SK-N-SH treated with all-trans-retinoic acid at 6 μM for 48 hours (cell line): Measurements from ENCODE around the gene PLA2G4B.

Experiments used
- ARNTL ChIP-seq: fragments of 450-650 bp; formaldehyde crosslinking; IDR thresholded peaks from 2 replicates; pipeline ENCODE4 v1.5.0; 2020; ENCODE audit warnings: low read depth, mild to moderate bottlenecking, moderate library complexity, borderline replicate concordance
- CSDC2 ChIP-seq: fragments of 250-450 bp; sonication (Bioruptor Pico); IDR thresholded peaks from 2 replicates; pipeline ENCODE4 v1.5.0; 2020; ENCODE audit warnings: mild to moderate bottlenecking, moderate library complexity
- ESRRG ChIP-seq: fragments of 250-450 bp; sonication (Bioruptor Pico); IDR thresholded peaks from 2 replicates; pipeline ENCODE4 v1.6.1; 2021; ENCODE audit warnings: mild to moderate bottlenecking
- PATZ1 ChIP-seq: fragments of 250-450 bp; sonication (Bioruptor Pico); IDR thresholded peaks from 2 replicates; pipeline ENCODE4 v1.8.0; 2020; ENCODE audit warnings: mild to moderate bottlenecking, moderate library complexity, borderline replicate concordance
- POU6F1 ChIP-seq: fragments of 250-450 bp; sonication (Bioruptor Pico); IDR thresholded peaks from 2 replicates; pipeline ENCODE4 v1.8.0; 2021; ENCODE audit warnings: low read depth, mild to moderate bottlenecking, moderate library complexity, borderline replicate concordance
- PPARA ChIP-seq: fragments of 250-450 bp; sonication (Bioruptor Pico); IDR thresholded peaks from 2 replicates; pipeline ENCODE4 v1.5.0; 2020; ENCODE audit warnings: mild to moderate bottlenecking, borderline replicate concordance
- SNAI2 ChIP-seq: fragments of 250-450 bp; sonication (Bioruptor Pico); IDR thresholded peaks from 2 replicates; pipeline ENCODE4 v1.5.0; 2020; ENCODE audit warnings: mild to moderate bottlenecking, moderate library complexity
- TCF4 ChIP-seq: fragments of 250-450 bp; sonication (Bioruptor Pico); IDR thresholded peaks from 2 replicates; pipeline ENCODE4 v1.8.0; 2021; ENCODE audit warnings: mild to moderate bottlenecking, moderate library complexity, borderline replicate concordance
- TOX ChIP-seq: fragments of 250-450 bp; sonication (Bioruptor Pico); IDR thresholded peaks from 2 replicates; pipeline ENCODE4 v1.8.0; 2021; ENCODE audit warnings: mild to moderate bottlenecking, moderate library complexity, borderline replicate concordance
- ZFP3 ChIP-seq: fragments of 250-450 bp; sonication (Bioruptor Pico); IDR thresholded peaks from 2 replicates; pipeline ENCODE4 v1.5.0; 2020; ENCODE audit warnings: mild to moderate bottlenecking, moderate library complexity
- ZNF565 ChIP-seq: fragments of 450-650 bp; formaldehyde crosslinking; conservative IDR thresholded peaks from 2 replicates; pipeline ENCODE4 v1.5.0; 2020; ENCODE audit warnings: low read depth, mild to moderate bottlenecking, moderate library complexity

- TF ChIP-seq ARNTL, result no peak
- no peak for TF ChIP-seq PPARA (CRISPR knock-in tag)
- TF ChIP-seq ZFP3, result no peak
- no peak for TF ChIP-seq PATZ1 (CRISPR knock-in tag)
- no peak for TF ChIP-seq CSDC2
- TF ChIP-seq TOX, result no peak
- no peak for TF ChIP-seq ZNF565
- no peak for TF ChIP-seq ESRRG (CRISPR knock-in tag)
- TF ChIP-seq SNAI2 (CRISPR knock-in tag), result no peak
- TF ChIP-seq POU6F1, result no peak
- no peak for TF ChIP-seq TCF4 (CRISPR knock-in tag)
These were observed 2.0 kb downstream of the PLA2G4B start for GRCh38 chr15:41840673-41841072.
